Esophagus mucosa (tissue), 1 donor: ENCODE results near the gene TRIM46. TPM values are rescaled to one million over a fixed set of nuclear protein-coding genes. Genes with fewer than 3 reads are reported as not detected.
"Not testable (repeated sequence)": the region's sequence is repeated elsewhere in the genome, so short reads cannot be mapped to it uniquely, and the experiment has no call there.

Experiments used
- ATAC-seq: fragments of 200-7000 bp; cut with Tn5 transposase; one replicate; pipeline ENCODE4 v1.9.1; 2020
- total RNA-seq: library from RNA; stranded (reverse); gene quantifications from one replicate; pipeline ENCODE4 v1.2.4, GENCODE V29; 2023
- donor health status: DM: yes; HTN: yes; CAD: no.

The TRIM46 gene
- total RNA-seq, 1 donor from 2014 or later: 0.12 TPM

DNA sequence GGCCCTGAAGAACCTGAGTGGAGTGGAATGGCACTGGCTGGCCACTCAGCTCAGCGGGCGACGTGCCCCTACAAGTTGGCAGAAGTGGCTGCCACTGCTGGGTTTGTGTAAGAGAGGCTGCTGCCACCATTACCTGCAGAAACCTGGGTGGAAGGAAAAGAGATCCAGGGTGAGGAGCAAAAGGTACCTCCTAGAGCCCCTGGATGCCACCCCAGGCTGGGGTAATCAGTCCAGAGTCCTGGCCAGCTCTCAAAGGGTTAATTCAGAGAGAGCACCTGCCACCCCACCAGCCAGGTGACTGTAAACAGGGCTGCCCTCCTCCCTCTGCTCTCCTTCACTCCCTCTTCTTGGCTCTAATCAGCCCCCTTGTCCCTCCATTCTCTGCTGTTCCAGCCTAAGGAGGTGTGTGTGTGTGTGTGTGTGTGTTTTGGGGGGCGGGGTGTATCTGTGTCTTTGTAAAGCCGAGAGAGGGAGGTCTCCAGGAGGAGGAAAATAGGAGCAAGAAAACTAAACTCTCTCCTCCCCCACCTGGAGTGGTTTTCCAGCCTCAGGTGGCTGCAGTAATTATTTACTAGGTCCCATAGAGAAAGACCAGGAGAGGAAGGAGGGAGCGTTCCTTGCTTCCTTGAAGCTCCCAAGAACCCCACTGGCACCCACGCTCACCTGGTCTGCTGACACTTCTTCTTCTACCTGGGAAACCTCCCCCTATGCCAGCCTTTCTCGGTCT, 12.6 kb downstream of the TRIM46 start:
- ATAC-seq: no peak

DNA sequence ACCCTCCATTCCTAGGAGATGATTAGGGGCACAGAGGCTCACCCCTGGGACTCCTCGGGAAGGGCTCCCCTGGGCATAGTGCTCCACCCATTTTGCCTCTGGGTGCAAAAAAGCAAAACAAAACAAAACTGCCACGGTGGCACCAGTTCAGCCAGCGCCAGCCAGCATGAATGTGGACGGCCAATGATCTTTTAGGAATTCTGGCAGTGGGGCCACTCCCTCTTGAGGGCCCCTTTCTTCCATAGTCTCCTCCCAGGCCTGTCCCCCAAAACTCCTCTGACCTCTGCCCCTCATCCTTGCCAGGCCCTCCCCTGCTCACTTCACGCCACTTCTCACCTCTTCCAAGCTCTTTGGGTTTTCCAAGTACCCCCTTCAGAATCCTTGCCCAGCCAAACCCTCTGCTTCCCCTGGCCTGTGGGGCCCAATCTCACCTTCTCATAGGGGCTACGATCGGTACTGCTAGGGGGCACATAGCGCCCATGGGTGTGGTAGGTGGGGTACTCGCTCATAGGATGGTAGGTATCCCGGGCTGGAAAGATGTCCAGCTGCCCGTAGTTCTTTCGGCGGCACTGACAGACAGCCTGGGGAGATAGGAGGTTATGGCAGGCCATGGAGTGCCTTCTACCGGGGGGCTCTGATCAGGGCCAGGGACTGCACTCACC, 13.3 kb downstream of the TRIM46 start:
- no peak for ATAC-seq

DNA sequence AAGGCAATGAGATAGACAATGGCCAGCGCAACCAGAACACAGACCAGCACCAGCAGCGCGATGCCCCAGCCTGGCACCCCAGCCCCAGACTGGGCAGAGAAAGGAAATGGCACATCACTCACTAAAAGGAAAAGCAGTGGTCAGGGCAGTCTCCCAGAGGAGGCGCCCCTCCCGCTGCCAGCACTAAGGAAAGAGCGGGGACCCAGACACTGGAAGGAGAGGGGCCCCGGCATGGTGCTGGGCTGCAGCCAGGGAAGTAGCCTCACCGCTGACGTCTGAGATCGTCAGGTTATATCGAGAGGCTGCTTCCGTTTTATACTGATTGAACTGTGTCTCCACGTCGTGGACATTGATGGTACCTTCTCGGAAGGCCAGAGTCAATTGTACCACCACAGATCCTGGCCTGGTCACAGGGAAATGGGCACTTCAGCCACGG, 13.8 kb downstream of the TRIM46 start:
- no peak for ATAC-seq

DNA sequence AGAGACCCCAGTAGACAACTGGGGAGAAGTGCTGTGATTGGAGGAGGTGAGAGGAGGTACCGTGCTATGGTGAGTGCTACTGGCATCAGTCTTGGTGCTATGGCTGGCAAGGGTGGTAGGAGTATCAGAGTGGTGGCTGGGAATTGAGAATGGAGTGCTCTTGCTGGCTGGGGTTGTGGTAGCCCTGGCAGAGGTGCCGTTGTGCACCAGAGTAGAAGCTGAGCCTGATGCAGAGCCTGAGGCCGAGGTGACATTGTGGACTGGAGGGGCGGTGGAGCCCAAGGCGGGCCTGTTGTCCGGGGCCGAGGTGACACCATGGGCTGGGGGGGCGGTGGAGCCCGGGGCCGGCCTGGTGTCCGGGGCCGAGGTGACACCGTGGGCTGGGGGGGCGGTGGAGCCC, 14.6 kb downstream of the TRIM46 start:
- ATAC-seq: no peak

DNA sequence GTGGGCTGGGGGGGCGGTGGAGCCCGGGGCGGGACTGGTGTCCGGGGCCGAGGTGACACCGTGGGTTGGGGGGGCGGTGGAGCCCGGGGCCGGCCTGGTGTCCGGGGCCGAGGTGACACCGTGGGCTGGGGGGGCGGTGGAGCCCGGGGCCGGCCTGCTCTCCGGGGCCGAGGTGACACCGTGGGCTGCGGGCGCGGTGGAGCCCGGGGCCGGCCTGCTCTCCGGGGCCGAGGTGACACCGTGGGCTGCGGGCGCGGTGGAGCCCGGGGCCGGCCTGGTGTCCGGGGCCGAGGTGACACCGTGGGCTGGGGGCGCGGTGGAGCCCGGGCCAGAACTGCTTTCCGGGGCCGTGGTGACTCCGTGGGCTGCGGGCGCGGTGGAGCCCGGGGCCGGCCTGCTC, 16.3 kb downstream of the TRIM46 start:
- not testable (repeated sequence) for ATAC-seq

DNA sequence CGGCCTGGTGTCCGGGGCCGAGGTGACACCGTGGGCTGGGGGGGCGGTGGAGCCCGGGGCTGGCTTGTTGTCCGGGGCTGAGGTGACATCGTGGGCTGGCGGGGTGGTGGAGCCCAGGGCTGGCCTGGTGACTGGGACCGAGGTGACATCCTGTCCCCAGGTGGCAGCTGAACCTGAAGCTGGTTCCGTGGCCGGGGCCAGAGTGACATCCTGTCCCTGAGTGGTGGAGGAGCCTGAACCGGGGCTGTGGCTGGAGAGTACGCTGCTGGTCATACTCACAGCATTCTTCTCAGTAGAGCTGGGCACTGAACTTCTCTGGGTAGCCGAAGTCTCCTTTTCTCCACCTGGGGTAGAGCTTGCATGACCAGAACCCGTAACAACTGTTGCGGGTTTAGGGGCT, 18.3 kb downstream of the TRIM46 start:
- no peak for ATAC-seq

DNA sequence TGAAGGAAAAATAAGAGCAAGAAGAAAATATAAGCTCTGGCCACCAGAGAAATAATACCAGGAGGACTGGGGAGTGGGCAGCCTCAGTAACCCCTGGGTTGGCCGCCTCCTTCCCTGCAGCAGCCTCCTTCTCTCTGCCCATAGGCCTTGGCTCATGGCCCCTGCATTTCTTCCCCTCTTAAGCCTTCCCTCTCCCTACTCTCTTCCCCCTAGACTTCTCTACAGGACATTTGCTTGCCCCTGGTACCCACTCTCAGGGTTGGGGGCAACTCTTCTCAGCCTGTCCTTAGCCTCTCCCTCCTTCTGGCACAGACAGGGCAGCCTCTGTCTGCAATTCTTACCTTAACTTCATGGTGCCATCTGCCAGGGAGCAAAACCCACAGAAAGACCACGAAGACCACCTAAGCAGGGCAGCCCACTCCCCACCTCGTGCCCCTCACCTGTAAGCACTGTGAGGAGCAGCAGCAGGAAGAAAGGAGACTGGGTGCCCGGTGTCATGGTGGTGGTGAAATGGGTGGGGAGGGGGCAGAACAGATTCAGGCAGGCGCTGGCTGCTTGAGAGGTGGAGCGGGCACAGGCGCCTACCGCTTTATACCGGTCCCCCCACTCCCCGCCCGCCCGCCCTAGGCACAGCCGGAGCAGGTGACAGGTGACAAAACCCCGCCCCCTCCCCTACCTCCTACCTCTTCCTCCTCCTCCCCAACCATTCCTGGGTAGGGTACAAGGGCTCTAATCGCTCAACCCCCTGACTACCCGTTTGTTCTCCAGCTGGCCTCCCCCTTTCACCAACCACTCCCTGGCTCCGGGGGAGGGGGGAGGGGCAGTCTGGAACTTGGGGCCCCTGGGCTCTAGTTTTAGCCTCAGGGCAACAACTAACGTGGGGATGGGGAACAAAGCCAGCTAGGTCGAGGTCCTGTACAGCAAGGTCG, 19.0 kb downstream of the TRIM46 start:
- peak; percentile 71 for ATAC-seq

DNA sequence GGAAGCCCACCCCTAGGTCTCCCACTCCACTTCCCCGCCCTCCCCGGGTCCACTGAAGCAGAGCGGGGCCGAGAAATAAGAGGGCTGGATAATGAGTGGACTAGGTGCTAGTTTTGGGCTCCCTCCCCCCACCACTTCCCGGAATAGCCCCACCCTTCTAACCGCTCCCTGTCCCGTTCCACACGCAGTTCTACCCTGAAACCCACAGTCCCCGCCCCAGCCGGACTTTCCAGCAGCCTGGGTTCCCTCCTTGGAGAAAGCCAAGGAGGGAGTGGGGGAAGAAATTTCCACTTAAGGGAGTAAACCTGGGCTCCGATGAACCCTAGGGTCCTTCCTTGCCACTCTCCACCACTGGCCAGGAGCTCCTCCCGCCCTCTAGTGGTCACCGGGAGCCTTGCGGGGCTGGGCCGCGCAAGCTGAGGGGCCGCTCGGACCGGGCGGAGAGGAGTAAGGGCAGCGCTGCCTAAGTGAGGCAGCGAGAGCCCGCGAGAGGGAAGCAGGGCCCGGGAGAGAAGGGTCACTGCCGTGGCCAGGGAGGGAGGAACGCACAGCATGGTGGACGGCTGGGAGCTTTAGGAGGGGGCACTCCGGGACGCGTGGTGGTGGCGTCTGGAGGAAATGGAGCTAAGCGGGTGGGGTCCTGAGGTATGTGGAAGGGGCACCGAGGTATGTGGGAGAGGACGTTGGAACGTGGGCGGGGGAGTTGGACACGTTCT, 19.8 kb downstream of the TRIM46 start:
- peak; percentile 84 for ATAC-seq

DNA sequence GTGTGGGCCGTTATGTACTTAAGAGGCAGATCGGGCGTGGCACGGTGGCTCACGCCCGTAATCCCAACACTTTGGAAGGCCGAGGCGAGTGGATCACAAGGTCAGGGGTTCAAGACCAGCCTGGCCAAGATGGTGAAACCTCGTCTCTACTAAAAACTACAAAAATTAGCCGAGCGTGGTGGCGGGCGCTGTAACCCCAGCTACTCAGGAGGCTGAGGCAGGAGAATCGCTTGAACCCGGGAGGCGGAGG, 20.3 kb downstream of the TRIM46 start:
- not testable (repeated sequence) for ATAC-seq

DNA sequence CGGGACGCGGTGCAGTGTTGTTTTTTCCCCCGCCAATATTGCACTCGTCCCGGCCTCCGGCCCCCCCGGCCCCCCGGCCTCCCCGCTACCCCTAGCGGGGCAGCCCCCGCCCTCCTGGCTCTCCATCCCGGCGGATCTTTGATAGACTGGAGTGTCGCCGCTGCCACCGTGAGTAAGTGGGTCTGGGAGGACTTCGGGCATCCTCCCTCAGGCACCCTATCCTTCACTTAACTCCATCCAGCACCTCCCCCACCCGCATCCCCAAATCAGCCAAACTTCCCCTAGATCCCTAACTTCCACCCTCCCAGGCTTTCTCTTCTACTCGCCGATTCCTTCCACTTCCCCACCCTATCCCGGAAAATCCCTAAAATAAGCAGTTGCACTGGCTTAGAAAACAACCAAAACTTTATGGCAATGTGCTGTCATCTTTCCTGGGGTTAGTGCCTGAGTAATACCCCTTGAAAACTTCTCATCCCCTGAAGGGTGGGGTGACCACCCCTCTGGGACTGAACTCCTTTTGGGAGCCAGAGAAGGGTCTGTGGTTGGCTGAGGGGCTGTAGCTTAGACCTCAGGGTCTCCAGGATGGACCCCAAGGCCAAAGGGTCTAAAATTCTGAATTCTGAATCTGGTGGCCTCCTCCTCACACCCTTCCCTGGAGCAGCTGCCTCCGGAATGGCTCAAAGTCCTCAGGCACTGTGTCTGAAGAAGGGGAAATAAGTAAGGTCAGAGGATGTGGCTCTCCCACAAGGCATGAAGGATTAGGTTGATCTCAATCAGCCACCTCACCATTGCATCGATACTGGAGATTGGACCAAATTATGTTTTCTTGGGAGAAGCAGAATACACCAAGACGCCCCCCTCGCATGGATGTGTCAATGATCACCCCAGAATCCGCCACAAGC, 21.8 kb downstream of the TRIM46 start:
- ATAC-seq: no peak

DNA sequence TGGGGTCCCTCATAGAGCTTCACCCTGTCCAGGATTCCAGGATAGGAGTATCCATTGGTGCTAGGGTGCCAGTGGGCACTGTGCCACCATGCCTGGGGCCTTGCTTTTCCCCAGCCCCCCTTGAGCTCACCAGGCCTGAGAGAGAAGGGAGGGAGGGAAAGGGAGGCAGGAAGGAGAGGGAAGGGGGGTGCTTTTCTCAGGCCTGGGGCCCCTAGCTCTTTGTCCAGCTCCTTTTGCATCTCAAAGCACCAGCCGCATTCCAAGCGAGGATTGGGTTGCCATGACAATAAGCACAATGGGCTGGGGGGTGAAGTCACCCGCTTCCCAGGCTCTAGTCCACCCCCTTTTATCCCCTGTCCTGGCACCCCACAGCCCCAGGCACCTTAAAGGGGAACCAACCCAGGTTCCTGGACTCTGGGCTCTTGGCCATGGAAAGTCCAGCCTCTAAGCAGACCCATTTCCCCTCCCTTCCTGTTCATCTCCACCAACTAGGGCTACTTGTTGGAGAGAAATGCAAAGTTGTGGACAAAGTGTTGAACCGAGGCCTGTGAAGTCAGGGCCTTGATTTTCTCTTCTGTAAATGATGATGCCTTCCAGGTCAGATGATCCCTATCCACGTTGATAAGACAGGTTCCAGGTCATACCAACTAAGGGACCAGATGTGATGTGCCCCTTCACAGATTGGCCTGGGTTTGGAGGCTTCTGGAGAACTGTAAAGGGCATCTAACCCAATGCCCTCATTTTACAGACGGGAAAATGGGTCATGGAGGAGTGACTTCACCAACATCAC, 22.6 kb downstream of the TRIM46 start:
- no peak for ATAC-seq

DNA sequence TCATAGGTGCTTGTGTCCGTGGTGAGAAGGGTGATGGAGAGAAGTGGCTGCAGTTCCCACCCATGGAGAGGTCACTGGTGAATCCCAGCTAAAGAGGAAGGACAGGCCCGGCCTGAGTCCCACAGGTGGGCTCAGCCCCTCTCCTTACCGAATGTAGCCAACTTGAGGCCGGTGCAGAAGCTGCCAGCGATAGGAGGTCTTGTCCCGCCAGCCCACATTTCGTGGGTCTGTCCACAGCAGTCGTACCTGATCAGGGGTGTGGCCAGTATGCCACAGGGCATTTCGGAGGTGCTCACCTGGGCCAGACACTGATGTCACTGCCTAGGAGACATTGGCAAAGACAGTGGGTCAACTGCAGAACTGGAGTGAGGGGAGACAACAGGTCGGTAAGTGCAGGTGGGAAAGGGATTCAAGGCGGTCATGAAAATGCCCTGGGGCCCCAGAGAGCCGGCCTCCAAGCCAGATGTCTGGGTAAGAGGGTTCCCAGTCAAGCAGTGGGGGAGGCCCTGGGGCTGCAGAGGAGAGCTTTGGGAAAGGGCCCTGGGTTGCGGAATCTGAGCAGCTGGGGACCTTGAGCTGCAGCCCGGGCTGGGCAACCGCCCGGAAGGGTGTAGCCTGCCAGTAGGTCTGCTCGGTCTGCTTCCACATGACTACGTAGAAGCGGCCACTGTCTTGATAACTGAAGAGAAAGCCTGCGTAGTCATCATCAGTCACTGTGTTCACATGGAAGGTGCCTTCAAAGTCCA, 23.4 kb downstream of the TRIM46 start:
- no peak for ATAC-seq

DNA sequence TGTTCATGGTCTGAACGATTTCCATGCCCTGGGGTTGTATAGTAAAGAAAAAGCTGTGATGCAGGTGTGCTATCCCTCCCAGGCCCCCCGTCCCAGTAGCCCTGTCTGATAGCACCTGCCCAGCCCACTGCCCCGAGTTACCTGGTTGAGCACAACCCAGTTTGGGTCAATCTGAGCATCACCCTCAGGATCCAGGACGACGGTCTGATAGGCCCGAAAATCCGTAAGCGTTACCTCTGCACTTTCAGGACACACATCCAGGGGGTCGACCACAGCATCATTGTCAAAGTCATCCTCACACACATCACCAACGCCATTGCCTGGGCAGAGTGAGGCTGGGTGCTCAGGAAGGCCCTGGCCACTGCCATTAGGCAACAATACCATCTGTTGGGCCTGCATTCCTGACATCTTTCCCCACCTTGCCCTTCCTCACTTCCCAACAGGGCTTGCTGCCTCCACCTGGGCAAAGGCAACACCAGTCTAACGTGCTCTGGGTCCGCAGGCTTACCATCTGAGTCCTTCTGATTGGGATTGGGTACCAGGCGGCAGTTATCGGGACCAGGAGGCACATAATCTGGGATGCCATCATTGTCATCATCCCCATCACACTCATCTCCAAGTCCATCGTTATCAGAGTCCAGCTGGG, 24.4 kb downstream of the TRIM46 start:
- ATAC-seq: no peak

DNA sequence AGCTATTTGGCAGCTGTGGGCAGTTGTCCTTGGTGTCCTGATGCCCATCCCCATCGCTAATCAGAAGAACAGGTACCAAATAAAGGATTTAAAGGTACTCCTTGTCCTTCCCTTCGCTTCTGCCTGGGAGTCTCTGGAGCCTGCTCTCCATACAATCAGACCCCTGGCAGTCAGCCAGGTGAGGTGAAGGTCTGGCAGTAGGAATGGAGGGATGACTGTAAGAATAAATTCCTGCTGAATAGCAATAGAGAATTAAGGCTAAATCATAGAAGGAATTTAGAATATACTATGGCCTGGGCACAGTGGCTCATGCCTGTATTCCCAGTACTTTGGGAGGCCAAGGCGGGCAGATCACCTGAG, 24.9 kb downstream of the TRIM46 start:
- ATAC-seq: no peak

DNA sequence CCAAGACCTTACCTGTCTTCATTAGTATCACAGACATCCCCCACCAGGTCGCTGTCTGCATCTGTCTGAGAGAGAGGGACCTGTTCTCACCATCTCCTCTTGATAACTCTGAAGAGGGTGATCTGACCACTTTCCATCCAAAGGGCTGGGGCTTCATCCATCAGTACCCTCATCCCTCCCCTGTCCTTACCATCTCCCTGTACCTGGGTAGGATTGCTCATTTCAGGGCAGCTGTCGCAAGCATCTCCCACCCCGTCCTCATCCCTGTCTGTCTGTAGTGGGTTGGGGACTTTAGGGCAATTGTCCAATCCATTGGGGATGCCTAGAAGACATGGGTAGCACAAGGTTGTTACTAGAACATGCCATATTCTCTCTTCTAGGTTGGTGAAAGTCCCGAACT, 26.1 kb downstream of the TRIM46 start:
- no peak for ATAC-seq

DNA sequence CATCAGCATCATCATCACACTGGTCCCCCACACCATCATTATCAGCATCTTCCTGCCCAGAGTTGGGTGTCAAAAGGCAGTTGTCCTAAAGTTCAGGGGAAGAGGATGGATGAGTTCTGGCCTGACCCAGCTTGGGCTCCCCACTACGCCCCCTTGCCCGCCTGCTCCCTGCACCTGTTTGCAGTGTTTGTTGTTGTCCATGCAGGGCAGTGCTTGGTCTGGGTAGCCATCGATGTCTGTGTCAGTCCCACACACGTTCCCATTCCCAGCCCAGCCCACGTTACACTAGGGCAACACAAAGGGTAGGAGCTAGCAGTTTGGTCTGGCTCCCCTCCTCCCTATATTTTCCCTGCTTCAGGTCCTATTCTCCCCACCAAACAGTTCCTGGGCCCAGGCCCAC, 27.3 kb downstream of the TRIM46 start:
- ATAC-seq: no peak

DNA sequence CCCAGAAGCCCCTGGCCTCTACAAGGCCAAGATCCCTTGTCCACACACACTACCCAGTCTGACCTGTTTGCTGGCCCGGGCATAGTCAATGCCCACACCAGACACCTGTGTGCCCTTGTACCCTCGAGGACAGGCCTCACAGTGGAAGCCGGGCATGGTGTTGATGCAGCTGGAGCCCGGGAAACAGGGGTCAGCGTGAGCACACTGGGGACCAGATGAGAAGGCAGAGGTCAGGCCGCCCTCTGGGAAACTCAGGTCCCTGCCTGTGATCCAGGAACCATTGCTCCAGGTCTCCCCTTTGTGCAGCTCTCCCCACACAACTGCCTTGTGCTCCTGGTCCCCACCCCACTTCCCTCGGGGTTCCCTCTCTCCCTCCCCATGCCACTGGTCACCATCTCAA, 28.5 kb downstream of the TRIM46 start:
- no peak for ATAC-seq

DNA sequence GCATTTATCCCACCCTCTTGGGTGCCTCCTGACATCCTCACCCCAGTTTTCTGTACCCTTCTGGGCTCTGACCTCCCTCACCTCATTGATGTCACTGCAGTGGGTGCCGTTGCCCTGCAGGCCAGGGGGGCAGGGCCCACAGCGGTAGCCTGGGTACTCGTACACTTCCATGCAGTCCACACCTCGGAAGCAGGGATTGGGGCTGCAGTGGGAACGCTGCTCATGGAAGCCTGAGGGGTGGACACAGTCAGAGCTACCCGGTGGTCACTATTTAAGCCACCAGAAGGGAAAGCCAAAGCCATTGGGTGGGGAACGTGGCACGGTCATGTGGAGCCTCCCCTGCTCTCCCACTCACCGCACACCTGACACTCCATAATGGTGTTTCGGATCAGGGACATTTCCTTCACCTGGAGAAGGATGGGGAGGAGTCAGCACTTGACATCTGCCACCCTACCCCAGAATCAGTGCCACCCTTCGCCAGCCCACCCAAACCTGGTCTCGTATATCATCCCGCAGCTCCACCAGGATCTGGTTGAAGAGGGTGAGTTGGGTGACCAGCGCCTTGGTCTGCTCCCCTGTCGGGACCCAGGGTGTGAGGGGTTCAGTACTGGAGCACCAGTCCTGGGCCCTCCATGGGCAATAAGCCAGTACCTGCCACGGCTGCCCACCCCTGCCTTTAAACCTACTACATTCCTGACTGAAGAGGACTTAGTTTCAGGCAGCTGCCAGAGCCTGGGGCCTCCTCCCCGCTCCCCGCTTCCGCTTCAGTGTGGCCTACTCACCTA, 29.3 kb downstream of the TRIM46 start:
- ATAC-seq: no peak

DNA sequence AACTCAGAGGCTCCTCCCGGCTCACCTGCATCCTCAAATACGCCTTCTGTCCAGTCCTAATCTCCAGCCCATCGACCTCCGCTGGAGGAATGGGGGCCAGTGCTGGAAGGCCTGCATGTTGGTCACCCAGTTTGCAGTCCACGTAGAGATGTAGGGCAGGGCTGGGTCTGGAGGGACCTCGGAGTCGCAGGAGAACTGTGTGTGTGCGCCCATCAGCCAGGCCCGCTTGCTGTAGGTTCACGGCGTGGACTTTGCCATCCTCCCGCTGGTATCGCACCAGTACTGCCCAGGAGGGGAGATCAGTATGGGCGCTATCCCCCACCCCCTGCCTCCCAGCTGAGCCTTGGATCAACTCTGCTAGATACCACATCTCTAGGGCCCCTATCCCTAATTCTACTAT, 31.4 kb downstream of the TRIM46 start:
- ATAC-seq: no peak
